ENCODE results near the gene MARK4.

MARK4 gene

GRCh38 chr19:45349430-45349941, 98.4 kb downstream of the MARK4 start:
- no peak for TF ChIP-seq CTCF (IDR thresholded peaks at IDR 0.05; ENCODE audit: low read length, missing control alignments)

GRCh38 chr19:45350477-45351058, 99.5 kb downstream of the MARK4 start:
- no peak for TF ChIP-seq CTCF (IDR thresholded peaks at IDR 0.05; ENCODE audit: low read length, missing control alignments)
- H3K4me3 ChIP-seq (replicated peaks; ENCODE audit: low read depth, low read length) = no peak overlapping the region
- DNase-seq (ENCODE audit: low read depth) = no peak

More at GRCh38 chr19:45349430-45349941, 98.4 kb downstream of the MARK4 start:
- H3K4me3 ChIP-seq (replicated peaks; ENCODE audit: low read depth, low read length) = no peak overlapping the region
- DNase-seq (ENCODE audit: low read depth) = no peak

GRCh38 chr19:45351401-45351952, 100.4 kb downstream of the MARK4 start:
- no peak for DNase-seq (ENCODE audit: low read depth)
- TF ChIP-seq CTCF (IDR thresholded peaks at IDR 0.05; ENCODE audit: low read length, missing control alignments) = no peak
- H3K4me3 ChIP-seq (replicated peaks; ENCODE audit: low read depth, low read length) = no peak overlapping the region

- H3K4me3 ChIP-seq (replicated peaks; ENCODE audit: low read depth, low read length) = no peak overlapping the region
- DNase-seq (ENCODE audit: low read depth) = no peak
- TF ChIP-seq CTCF (IDR thresholded peaks at IDR 0.05; ENCODE audit: low read length, missing control alignments) = no peak
Measured at GRCh38 chr19:45352062-45352461, 101.0 kb downstream of the MARK4 start.

GRCh38 chr19:45352471-45352870, 101.4 kb downstream of the MARK4 start:
- TF ChIP-seq CTCF (IDR thresholded peaks at IDR 0.05; ENCODE audit: low read length, missing control alignments) = no peak
- no peak for DNase-seq (ENCODE audit: low read depth)
- H3K4me3 ChIP-seq (replicated peaks; ENCODE audit: low read depth, low read length) = no peak overlapping the region

- no peak overlapping the region for H3K4me3 ChIP-seq (replicated peaks; ENCODE audit: low read depth, low read length)
- no peak for DNase-seq (ENCODE audit: low read depth)
- no peak for TF ChIP-seq CTCF (IDR thresholded peaks at IDR 0.05; ENCODE audit: low read length, missing control alignments)
Measured at GRCh38 chr19:45352914-45353796, 102.1 kb downstream of the MARK4 start.
